Inflammatory macrophage (primary cell): ENCODE data around the gene B4GALNT3.

Source experiments
- DNase-seq, 2 donors: peaks; one replicate each; pipeline ENCODE4 v3.0.0-alpha.2; 2020 to 2022

B4GALNT3 gene

DNA sequence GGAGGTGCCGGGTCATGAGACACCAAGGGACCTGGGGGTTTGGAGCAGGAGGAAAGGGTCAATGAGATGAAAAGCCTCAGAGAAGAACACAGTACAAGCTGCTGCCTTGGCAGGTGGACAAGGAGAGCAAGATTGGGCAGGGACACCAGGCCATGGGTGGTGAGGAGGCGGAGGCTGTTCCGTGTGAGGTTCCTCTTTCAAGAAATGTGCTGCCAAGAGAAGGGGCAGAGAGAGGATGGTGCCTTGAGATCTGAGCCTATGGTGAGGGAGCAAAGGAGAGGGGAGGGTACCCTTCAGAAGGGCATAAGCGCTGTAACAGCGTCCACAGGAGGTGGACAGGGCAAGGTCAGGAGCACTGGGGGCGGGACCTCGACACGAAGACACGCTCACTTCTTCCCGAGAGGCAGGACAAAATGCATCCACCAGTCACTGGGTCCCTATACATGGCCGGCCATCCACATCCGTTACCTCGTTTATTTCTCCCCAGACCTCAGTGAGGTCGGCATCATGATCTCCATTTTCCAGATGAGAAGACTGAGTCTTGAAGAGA lies 100.2 kb downstream of the B4GALNT3 start:
- DNase-seq, result peak; percentile 55 to 67

DNA sequence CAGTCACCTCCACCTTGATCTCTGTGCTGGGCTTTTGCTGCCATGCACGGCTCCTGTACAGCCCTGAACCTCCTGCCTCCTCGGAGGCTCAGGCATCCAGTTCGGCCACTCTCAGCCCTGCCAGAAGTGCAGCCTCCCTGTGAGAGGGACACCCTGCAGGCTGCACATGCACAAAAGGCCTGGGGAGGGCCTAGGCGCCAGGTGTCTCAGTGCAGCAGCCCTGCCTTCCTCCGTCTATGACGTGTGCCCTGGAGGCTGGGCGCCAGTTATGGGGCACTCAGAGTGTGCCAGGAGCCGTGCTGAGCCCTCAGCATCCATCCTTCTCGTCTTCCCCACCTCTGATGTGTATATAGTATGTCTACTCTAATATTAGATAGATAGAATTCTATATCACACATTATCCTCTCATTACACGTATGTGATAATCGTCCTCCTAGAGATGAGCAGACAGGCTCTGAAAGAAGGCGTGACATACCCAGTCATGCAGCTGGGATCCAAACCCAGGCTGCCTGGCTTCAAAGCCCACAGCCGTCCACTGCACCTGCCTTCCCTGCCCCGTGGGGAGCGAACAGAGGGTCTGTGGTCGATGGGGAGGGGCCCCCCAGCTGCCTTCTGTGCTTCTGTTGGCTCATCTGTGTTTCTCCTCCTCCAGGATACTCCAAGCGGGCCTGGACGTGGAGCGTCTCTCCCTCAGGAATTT lies 101.1 kb downstream of the B4GALNT3 start:
- no peak for DNase-seq

DNA sequence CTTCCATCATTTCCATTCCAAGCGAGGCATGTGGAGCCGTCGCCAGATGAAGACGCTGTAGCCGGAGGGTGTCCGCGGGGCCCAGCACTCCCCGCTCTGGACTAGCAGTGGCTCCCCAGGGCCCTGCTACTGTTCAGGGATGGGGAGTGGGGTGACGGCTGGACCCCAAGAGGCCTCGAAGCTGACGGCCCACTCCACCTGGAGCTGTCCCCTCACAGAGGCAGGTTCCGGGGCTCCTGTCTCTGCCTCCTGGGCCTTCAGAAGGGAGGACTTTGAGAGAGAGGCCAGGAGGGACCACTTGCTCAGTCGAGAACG lies 101.6 kb downstream of the B4GALNT3 start:
- DNase-seq, result no peak

DNA sequence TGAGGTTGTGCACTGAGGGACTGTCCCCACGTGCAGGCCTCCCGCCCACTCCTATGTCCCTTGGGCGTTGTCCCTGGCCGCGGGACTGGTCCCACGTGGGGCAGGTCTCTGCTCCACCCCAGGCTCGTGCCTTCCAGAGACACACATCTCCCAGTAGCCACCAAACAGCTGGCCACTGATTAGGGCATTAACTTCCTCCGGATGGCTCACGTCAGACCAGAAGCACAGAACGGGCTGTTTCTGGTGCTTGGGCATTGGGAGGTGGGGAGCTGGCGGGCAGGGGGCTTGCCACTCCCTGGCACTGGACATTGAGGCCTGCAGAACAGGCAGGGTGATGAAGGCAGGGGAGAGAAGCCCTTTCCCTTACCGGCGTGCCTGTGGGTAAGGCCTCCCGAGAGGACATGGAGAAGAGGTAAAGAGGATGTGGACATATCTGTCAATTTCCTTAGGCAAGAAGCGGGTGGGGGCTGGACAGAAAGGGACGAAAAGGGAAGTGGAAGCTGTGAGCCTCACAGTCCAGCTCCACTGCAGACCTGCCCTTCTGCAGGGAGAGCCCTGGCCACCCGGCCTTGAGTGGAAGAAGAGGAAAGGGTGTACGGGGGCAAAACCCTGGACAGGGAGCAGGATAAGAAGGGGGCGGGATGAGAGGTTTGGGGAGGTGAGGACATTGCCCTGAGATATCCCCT lies 102.3 kb downstream of the B4GALNT3 start:
- peak; percentile 93 to 95 for DNase-seq

DNA sequence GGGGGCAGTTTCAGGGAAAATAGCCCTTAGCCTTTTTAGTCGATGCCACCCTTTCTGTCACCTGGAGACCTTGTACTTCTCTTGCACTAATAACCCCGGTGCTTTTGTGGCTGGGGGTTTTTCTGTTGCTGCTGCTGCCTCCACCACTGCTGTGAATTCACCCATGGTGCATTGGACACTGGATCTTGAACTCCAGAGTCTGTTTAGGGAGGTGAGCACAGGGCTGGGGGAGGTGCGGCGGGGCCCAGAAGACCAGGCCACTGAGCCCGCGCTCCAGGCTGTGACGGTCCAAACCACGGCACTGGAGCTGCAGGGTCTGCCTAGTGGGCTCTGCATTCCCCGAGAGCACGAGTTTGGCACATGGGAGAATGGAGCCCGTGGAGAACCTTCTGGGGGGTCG lies 102.9 kb downstream of the B4GALNT3 start:
- DNase-seq, result no peak

DNA sequence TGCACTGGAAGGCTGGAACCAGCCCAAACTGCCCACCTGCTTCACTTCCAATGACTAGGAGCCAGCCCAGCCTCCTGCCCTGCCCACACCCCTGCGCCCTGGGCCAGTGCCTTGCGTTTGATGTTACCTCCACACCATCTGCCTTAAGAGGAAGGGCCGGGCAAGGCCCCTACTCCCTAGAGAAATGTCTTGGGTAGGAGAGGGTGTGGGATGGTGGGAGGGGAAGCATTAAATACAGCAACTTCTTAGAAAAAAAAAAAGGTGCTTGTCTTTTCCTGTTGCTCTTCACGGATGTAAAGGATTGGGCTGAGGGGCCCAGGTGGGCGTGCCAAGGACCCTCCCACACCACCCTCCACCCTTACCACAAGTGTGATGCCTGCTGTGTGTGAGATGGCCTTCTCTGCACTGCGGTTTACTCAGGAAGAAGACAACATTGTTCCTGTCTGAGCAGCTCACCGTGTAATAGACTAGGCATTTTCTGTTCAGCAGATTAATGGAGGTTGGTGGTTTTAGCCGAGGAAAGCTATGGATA lies 103.6 kb downstream of the B4GALNT3 start:
- DNase-seq, result peak in 1 of 2 donors; percentile 25

DNA sequence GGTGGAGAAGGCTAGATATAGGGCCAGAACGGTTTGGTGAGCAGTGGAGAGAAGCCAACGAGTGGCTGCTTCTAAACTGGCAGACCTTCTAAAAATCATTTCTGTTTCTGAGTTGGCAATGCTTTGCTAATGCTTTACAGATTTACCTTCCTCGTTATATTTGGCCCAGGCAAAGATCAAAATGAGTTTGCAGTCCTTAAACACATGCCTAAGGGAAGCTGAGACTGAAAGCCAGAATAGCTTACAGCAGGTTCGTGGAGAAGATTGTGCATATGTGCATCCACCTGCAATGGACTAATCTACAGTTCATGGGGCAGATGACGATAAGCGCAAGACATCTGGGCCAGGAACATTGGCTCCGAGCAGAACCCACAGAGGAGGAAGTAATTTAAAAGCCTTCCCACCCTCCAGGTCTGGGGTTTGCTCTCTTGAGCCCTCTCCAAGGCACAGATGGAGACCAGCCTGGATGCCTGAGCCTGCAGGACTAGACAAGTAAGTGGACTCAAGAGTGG lies 104.1 kb downstream of the B4GALNT3 start:
- no peak for DNase-seq

DNA sequence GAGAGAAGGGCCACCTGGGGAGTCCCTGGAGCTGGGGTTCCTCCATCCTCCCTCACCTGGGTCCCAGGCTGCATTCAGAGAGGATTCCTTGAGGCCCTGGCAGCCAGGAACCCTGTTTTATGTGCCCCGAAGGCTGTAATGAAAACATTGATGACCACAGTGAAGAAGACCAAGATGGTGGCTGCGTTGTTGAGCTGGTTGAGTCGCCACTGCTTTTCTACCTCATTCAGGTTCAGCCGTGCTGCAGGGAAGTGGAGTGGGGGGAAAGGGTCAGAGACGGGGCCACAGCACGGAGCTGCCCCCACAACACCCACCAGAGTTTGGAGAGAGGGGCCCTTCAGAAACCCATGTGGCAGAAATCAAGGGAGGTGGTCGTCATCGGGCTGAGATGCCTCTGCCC lies 105.4 kb downstream of the B4GALNT3 start:
- no peak for DNase-seq

DNA sequence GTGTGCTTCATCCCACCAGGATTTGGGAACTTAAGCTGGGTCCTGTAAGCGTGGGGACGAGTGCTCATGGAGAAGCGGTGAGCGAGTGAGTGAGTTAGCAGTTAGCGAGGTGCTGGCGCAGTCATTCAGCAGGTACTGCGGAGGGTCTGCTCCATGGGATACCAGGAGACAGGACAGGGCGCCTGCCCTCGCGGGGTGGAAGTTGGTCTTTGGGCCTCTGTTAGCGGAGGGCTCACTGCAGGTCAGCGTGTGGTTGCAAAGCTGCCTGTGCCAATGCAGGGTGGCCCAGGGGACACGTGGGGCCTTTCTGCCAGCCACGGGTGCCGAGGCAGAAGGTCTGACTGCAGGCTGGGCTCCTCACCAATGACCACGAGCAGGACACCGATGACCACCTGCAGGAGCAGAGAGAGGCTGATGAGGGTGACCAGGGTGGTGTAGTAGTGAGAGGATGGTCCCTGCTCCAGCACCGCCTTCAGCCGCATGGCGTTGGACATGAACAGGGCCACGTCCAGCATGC lies 105.9 kb downstream of the B4GALNT3 start:
- no peak for DNase-seq

DNA sequence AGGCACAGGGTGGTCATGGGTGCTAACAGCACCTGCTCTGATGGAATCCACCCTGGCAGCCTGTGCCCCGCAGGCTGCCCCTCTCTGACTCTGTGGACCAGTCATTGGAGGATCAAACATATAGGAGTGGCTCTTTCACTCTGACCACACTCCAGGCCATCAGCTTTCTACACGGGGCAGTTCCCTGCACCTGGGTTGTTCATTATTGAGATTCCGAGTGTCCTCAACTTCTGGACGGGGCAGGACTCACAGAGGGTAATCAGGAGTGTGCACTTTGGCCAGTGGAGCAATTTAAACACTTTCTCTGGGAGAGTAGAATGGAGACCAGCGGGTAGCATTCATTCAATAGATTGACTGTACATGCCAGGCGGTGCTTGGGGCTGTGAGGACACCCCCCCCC lies 108.7 kb downstream of the B4GALNT3 start:
- no peak for DNase-seq

DNA sequence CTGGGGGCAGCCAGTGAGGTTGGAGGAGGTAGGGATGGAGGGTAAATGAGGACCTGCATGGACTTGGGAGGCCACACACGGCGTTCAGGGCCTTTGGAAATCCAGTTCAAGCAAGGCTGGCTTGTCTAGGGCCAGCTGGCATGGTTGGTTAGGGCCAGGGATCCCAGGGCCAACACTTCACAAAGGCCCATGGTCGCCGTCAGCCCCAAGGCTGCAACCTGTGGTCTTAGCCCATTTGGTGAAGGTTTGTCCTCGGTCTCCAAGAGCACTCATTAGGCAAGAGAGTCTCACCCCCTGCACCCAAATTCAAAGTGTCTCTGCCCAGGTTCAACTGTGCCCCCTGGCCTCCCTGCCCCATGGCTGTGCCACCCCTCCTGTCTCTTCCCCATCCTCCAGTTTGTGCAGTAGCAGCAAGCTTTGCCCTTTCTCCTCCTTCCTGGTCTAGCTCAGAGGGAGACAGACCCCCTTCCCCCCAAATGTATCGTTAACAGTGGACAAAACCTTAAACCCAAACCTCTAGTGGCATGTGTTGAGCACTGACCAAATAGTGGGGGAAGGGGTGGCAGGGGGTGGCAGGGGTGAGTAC lies 109.4 kb downstream of the B4GALNT3 start:
- DNase-seq, result no peak

DNA sequence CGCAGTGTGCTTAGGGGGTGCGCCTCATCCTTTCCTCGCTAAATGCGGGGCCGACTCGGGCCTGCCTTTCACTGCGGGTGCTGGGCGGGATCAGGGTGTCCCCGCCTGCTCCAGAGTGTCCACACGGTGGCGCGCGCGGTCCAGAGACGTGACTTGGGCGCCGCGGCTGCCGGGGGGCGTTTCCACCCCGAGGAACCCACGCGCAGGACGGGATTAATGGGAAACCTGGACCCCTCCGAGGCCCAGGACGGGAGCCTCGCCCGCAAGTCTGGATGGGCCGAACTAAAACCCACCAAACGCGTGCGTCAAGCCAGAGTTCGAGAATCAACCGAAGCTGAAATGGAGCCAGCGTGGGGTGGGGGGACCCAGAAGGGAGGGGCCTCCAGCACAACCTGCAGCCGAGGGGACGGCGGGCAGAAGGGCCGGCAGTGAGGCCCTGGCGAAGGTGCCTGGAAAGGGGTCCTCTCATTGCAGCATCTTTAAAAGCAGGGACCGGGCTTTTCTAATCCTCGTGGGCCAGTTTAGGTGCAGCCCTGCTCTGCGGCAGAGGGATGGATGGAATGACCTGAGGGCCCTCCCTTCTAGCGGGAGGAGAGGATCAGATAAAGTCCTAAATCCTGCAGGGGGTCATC lies 110.2 kb downstream of the B4GALNT3 start:
- peak; percentile 65 to 75 for DNase-seq

DNA sequence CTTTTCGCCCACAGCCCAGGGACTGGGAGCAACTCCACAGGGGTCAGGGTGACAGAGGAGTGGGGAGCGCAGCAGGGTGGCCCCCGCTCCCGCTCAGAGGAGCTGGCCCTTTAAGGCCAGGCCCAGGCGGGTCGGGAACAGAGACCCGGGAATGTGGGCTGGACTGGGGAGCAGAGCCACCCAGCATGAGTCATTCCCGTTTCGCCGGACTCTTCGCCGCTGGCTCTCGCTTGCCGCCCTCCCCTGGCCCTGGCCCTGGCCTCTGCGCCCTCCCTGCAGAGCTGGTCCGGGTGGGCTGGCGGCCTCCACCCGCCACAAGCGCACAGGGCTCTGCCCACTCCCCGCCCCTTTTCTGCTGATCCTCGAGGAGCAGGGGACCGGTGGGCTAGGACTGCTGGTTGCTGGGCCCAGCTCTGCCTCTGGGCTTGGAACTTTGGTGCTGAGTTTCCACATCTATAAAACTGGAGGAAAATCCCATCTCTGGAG lies 110.7 kb downstream of the B4GALNT3 start:
- no peak for DNase-seq

DNA sequence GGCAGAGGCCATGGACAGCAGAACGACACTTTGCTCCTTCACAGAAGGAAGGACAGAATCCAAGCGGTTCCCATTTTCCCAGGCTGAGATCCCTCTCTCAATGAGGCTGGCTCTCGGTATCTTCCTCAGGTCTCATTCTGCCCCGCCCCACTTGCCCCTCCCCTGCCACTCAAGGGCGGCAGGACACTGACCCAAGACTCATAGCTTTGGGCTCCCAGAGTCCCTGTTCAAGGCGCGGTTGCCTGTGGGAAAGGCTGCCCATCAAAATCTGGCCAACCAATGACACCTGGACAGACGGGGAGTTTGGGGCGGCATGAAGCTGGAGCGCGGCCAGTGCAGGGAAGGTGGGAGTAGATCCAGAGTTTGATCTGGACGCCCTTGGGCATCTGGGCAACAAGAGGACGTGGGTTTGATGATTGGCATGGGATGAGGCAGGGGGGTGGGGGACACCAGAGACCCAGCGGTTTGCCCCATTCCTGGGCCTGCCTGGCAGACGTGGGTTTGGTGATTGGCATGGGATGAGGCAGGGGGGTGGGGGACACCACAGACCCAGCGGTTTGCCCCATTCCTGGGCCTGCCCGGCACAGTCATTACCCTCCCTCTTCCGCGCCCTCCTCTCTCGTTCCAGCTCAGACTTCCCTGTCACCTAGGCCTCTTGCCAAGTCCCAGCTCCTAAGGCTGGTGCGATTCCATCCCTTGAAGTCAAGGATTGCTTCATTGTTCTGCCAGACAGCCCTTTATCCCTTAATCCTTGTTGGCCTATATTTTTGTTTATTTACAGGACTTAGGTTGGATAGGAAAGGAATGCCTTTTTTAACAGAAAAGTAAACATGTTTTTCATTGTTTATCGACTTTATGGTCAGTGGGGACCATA lies 111.4 kb downstream of the B4GALNT3 start:
- no peak for DNase-seq

DNA sequence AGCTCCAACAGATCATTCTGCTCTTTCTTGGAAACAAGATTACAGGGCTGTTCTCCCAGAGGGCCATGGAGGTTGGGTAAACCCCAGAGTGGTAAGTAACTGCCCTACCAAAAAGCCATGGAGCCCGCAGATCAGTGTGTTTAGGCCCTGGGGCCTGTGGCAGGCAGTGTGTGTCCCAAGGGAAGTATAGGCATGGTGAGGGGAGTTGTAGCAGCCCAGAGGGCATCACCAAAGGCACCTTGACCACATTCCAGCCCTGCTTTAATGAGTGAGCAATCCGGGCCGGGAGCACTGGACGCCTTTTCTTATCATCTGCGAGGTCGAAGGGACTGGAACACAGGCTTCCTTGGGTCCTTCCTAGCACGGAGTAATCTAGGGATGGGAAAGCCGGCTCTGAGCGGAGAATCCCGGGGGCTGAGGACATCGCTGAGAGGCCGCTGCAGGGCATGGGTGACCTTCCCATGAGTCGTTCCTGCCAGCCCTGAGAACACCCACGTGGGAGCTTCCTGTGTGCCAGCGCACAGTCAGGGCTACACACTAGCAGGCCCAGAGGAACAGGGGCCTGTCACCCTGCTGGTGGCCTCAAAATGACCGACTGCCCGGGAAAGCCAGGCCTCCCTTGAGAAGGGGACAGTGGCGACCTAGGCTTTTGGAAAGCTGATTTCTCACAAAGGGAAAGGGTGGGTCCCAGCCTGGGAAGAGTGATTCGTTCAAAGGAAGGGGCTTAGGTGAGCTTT lies 112.2 kb downstream of the B4GALNT3 start:
- peak in 1 of 2 donors; percentile 18 for DNase-seq

DNA sequence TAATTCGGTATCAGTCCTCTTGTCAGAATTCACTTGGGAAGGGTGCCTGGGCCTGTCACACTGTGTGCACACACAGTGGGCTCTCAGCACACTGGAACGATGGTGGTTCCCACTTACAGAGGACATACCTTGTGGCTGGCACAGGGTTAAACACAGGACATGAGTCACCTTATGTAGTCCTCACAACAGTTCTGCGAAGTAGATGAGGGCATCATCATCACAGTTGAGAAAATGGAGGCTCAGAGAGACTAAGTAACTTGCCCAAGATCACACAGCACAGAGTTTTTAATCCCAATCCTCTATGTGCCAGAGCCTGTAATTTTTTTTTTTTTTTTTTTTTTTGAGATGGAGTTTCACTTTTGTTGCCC lies 112.8 kb downstream of the B4GALNT3 start:
- DNase-seq, result no peak

DNA sequence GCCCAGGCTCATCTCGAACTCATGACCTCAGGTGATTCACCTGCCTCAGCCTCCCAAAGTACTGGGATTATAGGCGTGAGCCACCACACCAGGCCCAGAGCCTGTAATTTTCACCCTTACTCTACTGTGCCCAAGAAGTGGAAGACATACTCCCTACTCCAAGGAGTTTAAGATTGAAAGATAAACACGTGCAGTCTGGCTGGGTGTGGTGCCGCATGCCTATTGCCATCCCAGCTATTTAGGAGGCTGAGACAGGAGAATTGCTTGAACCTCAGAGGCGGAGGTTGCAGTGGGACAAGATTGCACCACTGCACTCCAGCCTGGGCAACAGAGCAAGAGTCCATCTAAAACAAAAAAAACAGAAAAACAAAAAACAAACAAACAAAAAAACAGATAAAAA lies 113.5 kb downstream of the B4GALNT3 start:
- DNase-seq, result no peak

DNA sequence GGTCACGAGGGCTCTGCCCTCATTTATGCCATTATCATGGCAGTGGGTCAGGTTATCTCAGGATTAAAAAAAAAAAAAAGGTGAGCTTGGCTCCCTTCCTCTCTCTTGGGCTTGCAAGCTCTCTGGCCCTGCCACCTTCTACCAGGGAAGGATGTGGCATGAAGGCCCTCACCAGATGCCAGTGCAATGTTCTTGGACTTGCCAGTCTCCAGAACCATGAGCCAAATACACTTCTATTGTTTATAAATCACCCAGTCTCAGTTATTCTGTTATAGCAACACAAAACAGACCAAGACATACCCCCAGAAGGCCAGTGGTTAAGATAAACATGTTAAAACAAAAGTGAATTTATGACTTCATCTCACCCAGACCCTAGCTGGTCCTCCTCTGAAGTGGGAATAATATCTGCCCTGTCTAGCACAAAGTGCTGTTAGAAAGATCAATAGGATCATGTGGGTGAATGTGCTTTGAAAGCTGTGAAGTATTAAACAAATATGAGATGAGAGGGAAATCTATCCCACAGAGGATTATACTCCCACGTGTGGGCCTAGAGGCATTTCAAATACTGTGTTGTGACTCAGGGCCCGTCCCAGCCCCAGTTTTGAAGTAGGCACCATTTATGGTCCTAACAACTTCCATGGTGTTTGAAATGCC lies 114.9 kb downstream of the B4GALNT3 start:
- DNase-seq, result no peak

DNA sequence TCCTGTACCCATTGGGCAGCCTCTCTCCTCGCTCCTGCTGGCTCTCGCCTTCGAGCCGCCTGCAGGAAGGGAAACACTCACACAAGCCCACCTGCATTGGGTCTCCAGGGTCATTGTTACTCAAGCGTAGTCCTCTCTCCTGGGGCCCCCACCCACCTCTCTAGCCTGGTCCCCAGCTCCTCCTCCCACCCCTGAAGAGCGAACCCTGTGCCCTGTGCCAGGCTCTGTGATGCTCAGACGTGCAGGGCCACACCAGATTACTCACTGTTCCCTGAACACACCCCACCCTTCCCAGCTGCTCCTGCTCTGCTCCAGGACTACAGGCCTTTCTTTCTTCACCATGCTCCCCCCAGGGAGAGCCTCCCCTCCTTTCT lies 115.4 kb downstream of the B4GALNT3 start:
- DNase-seq, result no peak

DNA sequence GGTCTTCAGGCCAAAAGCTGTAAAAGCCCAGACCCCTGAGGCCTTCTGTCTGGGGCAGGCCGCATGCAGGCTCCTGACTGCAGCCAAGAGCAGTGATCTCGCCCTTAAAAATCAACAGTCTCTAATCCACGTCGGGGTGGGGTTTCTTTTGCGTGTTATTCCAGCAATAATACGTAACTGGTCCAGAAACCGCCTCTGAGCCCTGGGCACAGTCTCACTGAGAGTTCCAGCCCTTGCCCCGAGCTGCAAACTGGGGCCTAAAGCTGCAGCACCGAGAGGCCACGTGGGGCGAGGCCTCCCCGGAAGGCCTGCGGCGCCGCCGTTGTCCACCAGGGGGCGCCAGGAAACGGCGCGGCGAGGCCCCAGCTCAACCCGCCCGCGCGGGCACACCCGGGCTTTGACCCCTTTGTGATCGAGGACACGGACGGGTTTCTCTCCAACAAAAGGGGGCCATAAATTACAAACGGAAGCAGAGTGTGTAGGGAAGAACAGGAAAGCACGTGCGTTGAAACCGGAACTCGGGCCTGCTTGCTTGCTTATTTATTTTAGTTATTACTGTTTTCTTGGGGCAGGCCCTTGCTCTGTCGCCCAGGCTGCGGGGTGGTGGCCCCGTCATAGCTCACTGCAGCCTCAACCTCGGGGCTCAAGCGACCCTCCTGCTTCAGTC lies 116.3 kb downstream of the B4GALNT3 start:
- DNase-seq, result peak; percentile 73 to 82
